Left ventricle myocardium inferior (tissue), 1 donor: ENCODE results near the gene CUX1. TPM values are rescaled to one million over a fixed set of nuclear protein-coding genes. Genes with fewer than 3 reads are reported as not detected.

Experiments used
- DNase-seq: peaks from one replicate; pipeline ENCODE4 v3.0.0-alpha.2; 2020
- H3K27ac ChIP-seq: fragments of 200-600 bp; replicated peaks from 2 replicates; pipeline ENCODE4 v1.8.0; 2021
- H3K27me3 ChIP-seq: fragments of 200-600 bp; 2 replicates; pipeline ENCODE4 v1.8.0; 2021; ENCODE audit warnings: low read depth
- H3K36me3 ChIP-seq: fragments of 200-600 bp; 2 replicates; pipeline ENCODE4 v1.8.0; 2021
- H3K4me1 ChIP-seq: fragments of 200-600 bp; 2 replicates; pipeline ENCODE4 v1.8.0; 2021
- H3K4me3 ChIP-seq: fragments of 200-600 bp; 2 replicates; pipeline ENCODE4 v1.8.0; 2021; ENCODE audit warnings: mild to moderate bottlenecking, moderate library complexity
- H3K9me3 ChIP-seq: fragments of 200-600 bp; replicated peaks from 2 replicates; pipeline ENCODE4 v1.8.0; 2021
- intact Hi-C: fragments of 100-400 bp; cut with micrococcal nuclease; formaldehyde crosslinking; loops from one replicate; pipeline ENCODE4 v1.11.0; 2022
- total RNA-seq: library from RNA; stranded (reverse); fragmentation: NEBNext Ultra II Directional; extraction: Animal tissue kit (Norgen Biotek cat#: 25700); gene quantifications from one replicate; pipeline ENCODE4 v1.2.1, GENCODE V29; 2021
- TF ChIP-seq, protein P1 (sequence below): fragments of 200-600 bp; IDR thresholded peaks from 2 replicates; pipeline ENCODE4 v1.8.0; 2021; ENCODE audit warnings: antibody characterized with exemption, mild to moderate bottlenecking, borderline replicate concordance
- donor health status: DM: no; HTN: yes; CAD: no; lungs with severe emphysema.

Gene CUX1
- total RNA-seq, 1 donor from 2014 or later = 125 TPM

DNA sequence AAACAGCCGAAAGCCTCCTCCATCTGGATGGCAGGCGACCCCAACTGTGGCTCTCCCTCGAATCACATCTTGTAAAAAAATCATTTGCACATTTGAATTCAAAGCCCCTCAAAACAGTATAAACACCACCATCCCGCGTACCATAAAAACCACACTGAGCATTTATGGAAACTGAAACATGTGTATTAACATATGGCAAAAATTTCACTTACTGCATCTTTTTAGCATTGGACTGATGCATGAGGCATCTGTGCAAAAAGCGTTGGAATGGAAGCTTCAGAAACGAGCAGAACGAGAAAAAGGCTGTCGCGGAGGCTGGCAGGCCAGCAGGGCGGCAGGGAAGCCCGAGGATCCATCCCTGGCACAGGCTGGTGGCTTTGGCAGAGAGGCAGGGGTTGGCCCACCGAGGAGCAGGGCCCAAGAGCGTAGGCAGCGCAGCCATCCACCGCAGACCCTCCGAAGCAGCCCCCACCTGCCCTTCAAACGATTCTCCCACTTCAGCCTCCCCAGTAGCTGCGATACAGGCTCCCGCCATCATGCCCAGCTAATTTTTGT, 39.3 kb upstream of the CUX1 start:
- H3K27me3 ChIP-seq = peaks cover 45% of the 10 kb centered on the region
- no peak overlapping the region for H3K27ac ChIP-seq
- H3K4me1 ChIP-seq = peaks cover 2% of the 10 kb centered on the region
- no peak for DNase-seq
- H3K36me3 ChIP-seq = no peaks in the 10 kb centered on the region
- no peak overlapping the region for H3K4me3 ChIP-seq
- TF ChIP-seq, protein P1, sequence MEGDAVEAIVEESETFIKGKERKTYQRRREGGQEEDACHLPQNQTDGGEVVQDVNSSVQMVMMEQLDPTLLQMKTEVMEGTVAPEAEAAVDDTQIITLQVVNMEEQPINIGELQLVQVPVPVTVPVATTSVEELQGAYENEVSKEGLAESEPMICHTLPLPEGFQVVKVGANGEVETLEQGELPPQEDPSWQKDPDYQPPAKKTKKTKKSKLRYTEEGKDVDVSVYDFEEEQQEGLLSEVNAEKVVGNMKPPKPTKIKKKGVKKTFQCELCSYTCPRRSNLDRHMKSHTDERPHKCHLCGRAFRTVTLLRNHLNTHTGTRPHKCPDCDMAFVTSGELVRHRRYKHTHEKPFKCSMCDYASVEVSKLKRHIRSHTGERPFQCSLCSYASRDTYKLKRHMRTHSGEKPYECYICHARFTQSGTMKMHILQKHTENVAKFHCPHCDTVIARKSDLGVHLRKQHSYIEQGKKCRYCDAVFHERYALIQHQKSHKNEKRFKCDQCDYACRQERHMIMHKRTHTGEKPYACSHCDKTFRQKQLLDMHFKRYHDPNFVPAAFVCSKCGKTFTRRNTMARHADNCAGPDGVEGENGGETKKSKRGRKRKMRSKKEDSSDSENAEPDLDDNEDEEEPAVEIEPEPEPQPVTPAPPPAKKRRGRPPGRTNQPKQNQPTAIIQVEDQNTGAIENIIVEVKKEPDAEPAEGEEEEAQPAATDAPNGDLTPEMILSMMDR = no peak
- intact Hi-C loops = no loop called here
- H3K9me3 ChIP-seq = no peaks in the 10 kb centered on the region

GRCh38 chr7:101779267-101779666, 38.2 kb upstream of the CUX1 start:
- H3K9me3 ChIP-seq = no peaks in the 10 kb centered on the region
- peaks cover 13% of the 10 kb centered on the region for H3K4me1 ChIP-seq
- TF ChIP-seq, protein P1 = no peak
- DNase-seq = no peak
- peaks cover 39% of the 10 kb centered on the region for H3K27me3 ChIP-seq
- no peak overlapping the region for H3K27ac ChIP-seq
- H3K36me3 ChIP-seq = no peaks in the 10 kb centered on the region
- no peak overlapping the region for H3K4me3 ChIP-seq
- intact Hi-C loops = no loop called here

GRCh38 chr7:101780281-101780680, 37.1 kb upstream of the CUX1 start:
- TF ChIP-seq, protein P1 = no peak
- intact Hi-C loops = no loop called here

GRCh38 chr7:101781439-101781838, 36.0 kb upstream of the CUX1 start:
- Histone ChIP-seq H3K27me3 (peaks cover 21% of the 10 kb centered on the region), H3K36me3 (no peaks in the 10 kb centered on the region), H3K9me3 (no peaks in the 10 kb centered on the region), H3K4me1 (peaks cover 24% of the 10 kb centered on the region), H3K27ac (no peak overlapping the region), H3K4me3 (no peak overlapping the region)
- intact Hi-C loops = no loop called here
- no peak for DNase-seq
- TF ChIP-seq, protein P1 = no peak

More at GRCh38 chr7:101780281-101780680, 37.1 kb upstream of the CUX1 start:
- H3K9me3 ChIP-seq = no peaks in the 10 kb centered on the region
- peaks cover 24% of the 10 kb centered on the region for H3K4me1 ChIP-seq
- peaks cover 32% of the 10 kb centered on the region for H3K27me3 ChIP-seq
- H3K27ac ChIP-seq = no peak overlapping the region
- no peak for DNase-seq
- no peaks in the 10 kb centered on the region for H3K36me3 ChIP-seq
- no peak overlapping the region for H3K4me3 ChIP-seq

DNA sequence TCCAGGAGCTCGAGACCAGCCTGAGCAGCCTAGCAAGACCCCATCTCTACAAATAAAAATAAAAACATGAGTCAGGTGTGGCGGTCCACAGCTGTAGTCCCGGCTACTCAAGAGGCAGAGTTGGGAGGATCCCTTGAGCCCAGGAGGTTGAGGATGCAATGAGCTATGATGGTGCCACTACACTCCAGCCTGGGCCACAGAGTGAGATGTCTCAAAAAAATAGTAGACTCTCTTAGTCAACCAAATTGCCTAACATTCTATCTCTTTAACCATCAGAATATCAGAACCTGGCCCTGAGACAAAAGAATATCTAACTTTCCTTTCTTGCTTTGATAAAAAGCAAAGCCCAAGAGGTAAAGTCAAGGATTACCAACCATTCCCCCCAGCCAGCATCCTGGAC, 35.0 kb upstream of the CUX1 start:
- TF ChIP-seq, protein P1 = no peak
- Histone ChIP-seq H3K4me1 (peaks cover 24% of the 10 kb centered on the region), H3K4me3 (no peak overlapping the region), H3K27me3 (peaks cover 23% of the 10 kb centered on the region), H3K36me3 (no peaks in the 10 kb centered on the region), H3K27ac (no peak overlapping the region), H3K9me3 (no peaks in the 10 kb centered on the region)
- intact Hi-C loops = no loop called here
- DNase-seq = no peak
